GM18873 (cell line): ENCODE measurements around the gene OR4D11.
"Not testable (repeated sequence)": the region's sequence is repeated elsewhere in the genome, so short reads cannot be mapped to it uniquely, and the experiment has no call there.

Experiments
- ATAC-seq: cut with Tn5 transposase; IDR thresholded peaks from one replicate; pipeline ENCODE4 v1.9.1; 2021; ENCODE audit warnings: mild to moderate bottlenecking, moderate library complexity, moderate number of reproducible peaks; ENCODE audit not compliant: unreplicated experiment, low FRiP score

The OR4D11 gene

GRCh38 chr11:59503276-59503675 is at the start of gene OR4D11:
TSS of gene OR4D11 (plus strand) at chr11:59503576. CDS start at chr11:59503576, 0 bp downstream.
- ATAC-seq = no peak

GRCh38 chr11:59456661-59457060 is 46.7 kb upstream of the OR4D11 start, which contains the start of gene OR4D6:
TSS of gene OR4D6 (plus strand) at chr11:59456961. CDS start at chr11:59456961, 0 bp downstream.
- ATAC-seq = no peak

GRCh38 chr11:59459916-59460315 is 43.5 kb upstream of the OR4D11 start:
- ATAC-seq = no peak

- no peak for ATAC-seq
Observed at GRCh38 chr11:59463190-59463641, 40.2 kb upstream of the OR4D11 start.

GRCh38 chr11:59473015-59473414 is 30.4 kb upstream of the OR4D11 start, which contains the start of gene OR4D10:
TSS of gene OR4D10 (plus strand) at chr11:59473315. CDS start at chr11:59477430, 4,115 bp downstream.
- ATAC-seq = no peak

GRCh38 chr11:59475176-59475575 is 28.2 kb upstream of the OR4D11 start:
- ATAC-seq = no peak

- no peak for ATAC-seq
Observed at GRCh38 chr11:59479906-59480305, 23.5 kb upstream of the OR4D11 start.

- no peak for ATAC-seq
Observed at GRCh38 chr11:59480359-59480758, 23.0 kb upstream of the OR4D11 start.

- no peak for ATAC-seq
Observed at GRCh38 chr11:59501931-59502330, 1.4 kb upstream of the OR4D11 start.

- no peak for ATAC-seq
Observed at GRCh38 chr11:59510941-59511589, 7.7 kb downstream of the OR4D11 start, which contains the start of gene OR4D9. TSS of gene OR4D9 (plus strand) at chr11:59511539. CDS start at chr11:59514913, 3,374 bp downstream.

GRCh38 chr11:59511675-59512074 is 8.3 kb downstream of the OR4D11 start:
- no peak for ATAC-seq

- ATAC-seq = not testable (repeated sequence)
Observed at GRCh38 chr11:59520139-59520538, 16.8 kb downstream of the OR4D11 start.

- ATAC-seq = no peak
Observed at GRCh38 chr11:59520741-59521140, 17.4 kb downstream of the OR4D11 start.

GRCh38 chr11:59523541-59523940 is 20.2 kb downstream of the OR4D11 start:
- no peak for ATAC-seq

GRCh38 chr11:59528711-59529110 is 25.3 kb downstream of the OR4D11 start:
- ATAC-seq = no peak

GRCh38 chr11:59532620-59533019 is 29.2 kb downstream of the OR4D11 start:
- no peak for ATAC-seq

- no peak for ATAC-seq
Observed at GRCh38 chr11:59534676-59535075, 31.3 kb downstream of the OR4D11 start.

GRCh38 chr11:59542142-59542810 is 38.9 kb downstream of the OR4D11 start:
- ATAC-seq = no peak

GRCh38 chr11:59543713-59544112 is 40.3 kb downstream of the OR4D11 start:
- not testable (repeated sequence) for ATAC-seq

GRCh38 chr11:59544869-59545178 is 41.4 kb downstream of the OR4D11 start:
- no peak for ATAC-seq

GRCh38 chr11:59545179-59546020 is 42.0 kb downstream of the OR4D11 start:
- no peak for ATAC-seq
